NB4 (cell line): Measurements from ENCODE around the gene ZMYND8.

Experiments used
- MYC ChIP-seq: IDR thresholded peaks from 2 replicates; pipeline ENCODE4 v1.6.1; 2011; ENCODE audit warnings: low read depth, low read length
- TF ChIP-seq, protein P1 (sequence below): IDR thresholded peaks from one replicate; pipeline ENCODE4 v1.5.1; 2012; ENCODE audit warnings: low read depth, low read length
- TF ChIP-seq, protein P2 (sequence below): IDR thresholded peaks from 2 replicates; pipeline ENCODE4 v1.6.1; 2011; ENCODE audit warnings: low read depth, low read length

DNA sequence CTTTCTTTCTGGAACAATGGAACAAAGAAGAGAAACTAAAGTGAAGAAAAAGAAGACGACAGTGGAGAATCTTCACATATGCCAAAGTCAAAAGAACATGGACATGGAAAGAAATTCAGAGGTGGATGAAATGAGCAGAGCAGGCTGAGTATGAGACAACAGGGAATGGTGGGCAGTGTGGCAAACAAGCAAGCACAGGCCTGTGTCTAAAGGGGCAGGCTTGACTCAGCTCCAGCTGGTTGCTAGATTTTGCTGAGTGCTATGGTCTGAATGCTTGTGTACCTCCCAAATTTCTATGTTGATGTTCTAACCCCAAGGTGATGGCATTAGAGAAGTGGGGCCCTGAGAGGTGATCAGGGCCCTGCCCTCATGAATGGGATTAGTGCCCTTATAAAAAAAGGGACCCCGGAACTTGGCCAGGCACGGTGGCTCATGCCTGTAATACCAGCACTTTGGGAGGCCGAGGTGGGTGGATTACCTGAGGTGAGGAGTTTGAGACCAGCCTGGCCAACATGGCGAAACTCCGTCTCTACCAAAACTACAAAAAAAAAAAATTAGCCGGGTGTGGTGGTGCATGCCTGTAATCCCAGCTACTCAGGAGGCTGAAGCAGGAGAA, 49.6 kb downstream of the ZMYND8 start:
- TF ChIP-seq, protein P1, sequence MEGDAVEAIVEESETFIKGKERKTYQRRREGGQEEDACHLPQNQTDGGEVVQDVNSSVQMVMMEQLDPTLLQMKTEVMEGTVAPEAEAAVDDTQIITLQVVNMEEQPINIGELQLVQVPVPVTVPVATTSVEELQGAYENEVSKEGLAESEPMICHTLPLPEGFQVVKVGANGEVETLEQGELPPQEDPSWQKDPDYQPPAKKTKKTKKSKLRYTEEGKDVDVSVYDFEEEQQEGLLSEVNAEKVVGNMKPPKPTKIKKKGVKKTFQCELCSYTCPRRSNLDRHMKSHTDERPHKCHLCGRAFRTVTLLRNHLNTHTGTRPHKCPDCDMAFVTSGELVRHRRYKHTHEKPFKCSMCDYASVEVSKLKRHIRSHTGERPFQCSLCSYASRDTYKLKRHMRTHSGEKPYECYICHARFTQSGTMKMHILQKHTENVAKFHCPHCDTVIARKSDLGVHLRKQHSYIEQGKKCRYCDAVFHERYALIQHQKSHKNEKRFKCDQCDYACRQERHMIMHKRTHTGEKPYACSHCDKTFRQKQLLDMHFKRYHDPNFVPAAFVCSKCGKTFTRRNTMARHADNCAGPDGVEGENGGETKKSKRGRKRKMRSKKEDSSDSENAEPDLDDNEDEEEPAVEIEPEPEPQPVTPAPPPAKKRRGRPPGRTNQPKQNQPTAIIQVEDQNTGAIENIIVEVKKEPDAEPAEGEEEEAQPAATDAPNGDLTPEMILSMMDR: no peak
- TF ChIP-seq, protein P2, sequence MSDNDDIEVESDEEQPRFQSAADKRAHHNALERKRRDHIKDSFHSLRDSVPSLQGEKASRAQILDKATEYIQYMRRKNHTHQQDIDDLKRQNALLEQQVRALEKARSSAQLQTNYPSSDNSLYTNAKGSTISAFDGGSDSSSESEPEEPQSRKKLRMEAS: no peak
- TF ChIP-seq MYC: no peak
